ENCODE measurements around the gene PHIP. TPM values are rescaled to one million over a fixed set of nuclear protein-coding genes. Genes with fewer than 3 reads are reported as not detected.

The PHIP gene
- total RNA-seq, 1 donor from 2014 or later: 13.0 TPM

DNA sequence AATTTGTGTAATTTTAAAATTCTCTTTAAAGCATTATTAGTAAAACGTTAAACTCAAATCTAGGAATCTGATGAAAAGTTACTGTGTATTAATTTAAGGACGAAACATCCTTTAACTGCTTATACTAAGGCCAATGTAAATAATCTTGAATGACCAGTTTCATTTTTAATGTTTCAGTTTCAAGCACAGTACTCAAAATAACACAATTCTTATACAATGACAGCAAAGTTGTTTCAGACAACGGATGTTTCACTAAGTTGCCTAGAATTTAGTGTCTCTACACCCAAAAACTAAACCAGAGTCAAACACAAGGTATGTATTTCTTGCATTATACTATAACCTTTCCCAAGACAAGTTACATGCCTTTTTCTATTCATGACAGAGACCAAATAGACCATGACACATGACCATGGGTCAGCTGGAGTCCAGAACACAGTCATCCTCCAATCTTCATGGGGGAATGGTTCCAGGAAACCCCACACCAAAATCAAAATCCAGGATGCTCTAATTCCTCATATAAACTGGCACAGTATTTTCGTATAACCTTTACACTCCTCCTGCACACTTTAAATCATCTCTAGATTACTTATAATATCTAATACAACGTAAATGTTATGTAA lies 7.7 kb downstream of the PHIP start:
- TF ChIP-seq, protein P1, sequence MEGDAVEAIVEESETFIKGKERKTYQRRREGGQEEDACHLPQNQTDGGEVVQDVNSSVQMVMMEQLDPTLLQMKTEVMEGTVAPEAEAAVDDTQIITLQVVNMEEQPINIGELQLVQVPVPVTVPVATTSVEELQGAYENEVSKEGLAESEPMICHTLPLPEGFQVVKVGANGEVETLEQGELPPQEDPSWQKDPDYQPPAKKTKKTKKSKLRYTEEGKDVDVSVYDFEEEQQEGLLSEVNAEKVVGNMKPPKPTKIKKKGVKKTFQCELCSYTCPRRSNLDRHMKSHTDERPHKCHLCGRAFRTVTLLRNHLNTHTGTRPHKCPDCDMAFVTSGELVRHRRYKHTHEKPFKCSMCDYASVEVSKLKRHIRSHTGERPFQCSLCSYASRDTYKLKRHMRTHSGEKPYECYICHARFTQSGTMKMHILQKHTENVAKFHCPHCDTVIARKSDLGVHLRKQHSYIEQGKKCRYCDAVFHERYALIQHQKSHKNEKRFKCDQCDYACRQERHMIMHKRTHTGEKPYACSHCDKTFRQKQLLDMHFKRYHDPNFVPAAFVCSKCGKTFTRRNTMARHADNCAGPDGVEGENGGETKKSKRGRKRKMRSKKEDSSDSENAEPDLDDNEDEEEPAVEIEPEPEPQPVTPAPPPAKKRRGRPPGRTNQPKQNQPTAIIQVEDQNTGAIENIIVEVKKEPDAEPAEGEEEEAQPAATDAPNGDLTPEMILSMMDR (IDR thresholded peaks at IDR 0.05; ENCODE audit: borderline replicate concordance): no peak
- intact Hi-C loops (cut with micrococcal nuclease): no loop called here
- H3K27ac ChIP-seq (replicated peaks): no peak overlapping the region

GRCh38 chr6:79066828-79067227 lies 11.2 kb downstream of the PHIP start:
- Histone ChIP-seq H3K36me3 (no peaks in the 10 kb centered on the region), H3K9me3 (replicated peaks) (no peaks in the 10 kb centered on the region), H3K4me1 (peaks cover 84% of the 10 kb centered on the region), H3K27me3 (ENCODE audit: low read depth) (no peaks in the 10 kb centered on the region), H3K4me3 (no peak overlapping the region), H3K27ac (replicated peaks) (no peak overlapping the region)
- TF ChIP-seq, protein P1 (IDR thresholded peaks at IDR 0.05; ENCODE audit: borderline replicate concordance): no peak
- intact Hi-C loops (cut with micrococcal nuclease): no loop called here
- DNase-seq: no peak

More for the DNA sequence above, 7.7 kb downstream of the PHIP start:
- Histone ChIP-seq H3K27me3 (ENCODE audit: low read depth) (no peaks in the 10 kb centered on the region), H3K4me1 (peaks cover 87% of the 10 kb centered on the region), H3K36me3 (peaks cover 8% of the 10 kb centered on the region), H3K4me3 (no peak overlapping the region), H3K9me3 (replicated peaks) (no peaks in the 10 kb centered on the region)
- DNase-seq: no peak

GRCh38 chr6:79066330-79066729 lies 11.7 kb downstream of the PHIP start:
- Histone ChIP-seq H3K27me3 (ENCODE audit: low read depth) (no peaks in the 10 kb centered on the region), H3K4me3 (no peak overlapping the region), H3K9me3 (replicated peaks) (no peaks in the 10 kb centered on the region), H3K36me3 (no peaks in the 10 kb centered on the region), H3K4me1 (peaks cover 84% of the 10 kb centered on the region), H3K27ac (replicated peaks) (no peak overlapping the region)
- intact Hi-C loops (cut with micrococcal nuclease): no loop called here
- no peak for DNase-seq
- TF ChIP-seq, protein P1 (IDR thresholded peaks at IDR 0.05; ENCODE audit: borderline replicate concordance): no peak

- Histone ChIP-seq H3K9me3 (replicated peaks) (no peaks in the 10 kb centered on the region), H3K27me3 (ENCODE audit: low read depth) (no peaks in the 10 kb centered on the region), H3K4me3 (no peak overlapping the region), H3K36me3 (peaks cover 5% of the 10 kb centered on the region), H3K4me1 (peaks cover 84% of the 10 kb centered on the region), H3K27ac (replicated peaks) (no peak overlapping the region)
- TF ChIP-seq, protein P1 (IDR thresholded peaks at IDR 0.05; ENCODE audit: borderline replicate concordance): no peak
- no peak for DNase-seq
- intact Hi-C loops (cut with micrococcal nuclease): no loop called here
Observed at GRCh38 chr6:79065232-79065631, 12.8 kb downstream of the PHIP start.

DNA sequence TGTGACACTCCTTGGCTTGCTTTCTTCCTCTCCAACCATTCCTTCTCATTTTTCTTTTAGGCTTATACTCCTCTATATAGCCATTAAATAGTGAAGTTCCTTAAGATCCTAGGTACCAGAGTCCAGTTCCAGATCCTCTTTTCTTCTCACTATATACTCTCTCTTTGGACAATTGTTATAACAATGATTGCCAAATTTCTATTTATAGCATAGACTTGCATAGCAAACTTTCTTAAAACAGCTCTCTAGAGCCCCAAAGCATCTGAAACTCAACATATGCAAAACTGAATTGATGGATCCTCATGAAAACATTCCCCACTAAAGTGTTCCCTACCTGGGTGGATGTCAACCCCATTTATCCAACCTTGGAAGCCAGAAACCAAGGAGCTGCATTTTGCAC lies 13.4 kb downstream of the PHIP start:
- H3K4me1 ChIP-seq: peaks cover 82% of the 10 kb centered on the region
- intact Hi-C loops (cut with micrococcal nuclease): no loop called here
- no peaks in the 10 kb centered on the region for H3K9me3 ChIP-seq (replicated peaks)
- H3K36me3 ChIP-seq: peaks cover 11% of the 10 kb centered on the region
- H3K27me3 ChIP-seq (ENCODE audit: low read depth): no peaks in the 10 kb centered on the region
- no peak overlapping the region for H3K4me3 ChIP-seq
- DNase-seq: no peak
- TF ChIP-seq, protein P1 (IDR thresholded peaks at IDR 0.05; ENCODE audit: borderline replicate concordance): no peak
- H3K27ac ChIP-seq (replicated peaks): no peak overlapping the region

Measured in left ventricle myocardium inferior (tissue), 1 donor.